ENCODE measurements around the gene ZIC4.

The ZIC4 gene

GRCh38 chr3:147389717-147390116 lies 16.6 kb downstream of the ZIC4 start:
- no peak for DNase-seq

GRCh38 chr3:147388700-147389580 lies 17.4 kb downstream of the ZIC4 start:
- DNase-seq: no peak

GRCh38 chr3:147387885-147388699 lies 18.3 kb downstream of the ZIC4 start:
- no peak for DNase-seq

- no peak for DNase-seq
Observed at GRCh38 chr3:147387291-147387884, 19.0 kb downstream of the ZIC4 start.

GRCh38 chr3:147385059-147386012 lies 21.0 kb downstream of the ZIC4 start:
- DNase-seq: no peak

GRCh38 chr3:147384210-147385058 lies 21.9 kb downstream of the ZIC4 start:
- DNase-seq: no peak

- DNase-seq: no peak
Observed at GRCh38 chr3:147383617-147384016, 22.7 kb downstream of the ZIC4 start.

- DNase-seq: no peak
Observed at GRCh38 chr3:147381596-147381995, 24.7 kb downstream of the ZIC4 start.

- no peak for DNase-seq
Observed at GRCh38 chr3:147380977-147381376, 25.4 kb downstream of the ZIC4 start.

- DNase-seq: no peak
Observed at GRCh38 chr3:147380387-147380951, 25.9 kb downstream of the ZIC4 start.

GRCh38 chr3:147379651-147380050 lies 26.7 kb downstream of the ZIC4 start:
- DNase-seq: no peak

GRCh38 chr3:147377412-147378367 lies 28.7 kb downstream of the ZIC4 start:
- no peak for DNase-seq

GRCh38 chr3:147373301-147373700 lies 33.0 kb downstream of the ZIC4 start:
- DNase-seq: no peak

- no peak for DNase-seq
Observed at GRCh38 chr3:147372525-147373027, 33.8 kb downstream of the ZIC4 start.

GRCh38 chr3:147371771-147372340 lies 34.5 kb downstream of the ZIC4 start:
- DNase-seq: no peak

- DNase-seq: no peak
Observed at GRCh38 chr3:147371140-147371539, 35.2 kb downstream of the ZIC4 start.

GRCh38 chr3:147370349-147370748 lies 36.0 kb downstream of the ZIC4 start:
- DNase-seq: no peak

- DNase-seq: peak; percentile 34
Observed at GRCh38 chr3:147369661-147370123, 36.7 kb downstream of the ZIC4 start.

GRCh38 chr3:147369231-147369630 lies 37.1 kb downstream of the ZIC4 start:
- DNase-seq: no peak

Data from fibroblast of upper back skin (primary cell).